A673 (cell line): ENCODE results near the gene PPP2R5D. TPM values are rescaled to one million over a fixed set of nuclear protein-coding genes. Genes with fewer than 3 reads are reported as not detected.

ENCODE experiments used
- BruUV-seq: library from RNA; stranded (reverse); fragments of 400-500 nt; replicated peaks from 2 replicates; lab custom pipeline; 2021; lab: Mats Ljungman, UMichigan
- CTCF ChIA-PET: fragments of 300-600 bp; sonication (Branson Sonifier 250); formaldehyde crosslinking; loops from one replicate; lab custom pipeline; 2022; ENCODE audit warnings: antibody characterized with exemption; lab: Charles Lee
- POLR2A ChIA-PET: fragments of 300-600 bp; sonication (Branson Sonifier 250); formaldehyde crosslinking; loops from one replicate; lab custom pipeline; 2022; ENCODE audit warnings: antibody characterized with exemption; ENCODE audit not compliant: low non-redundant PET; lab: Charles Lee
- DNase-seq: peaks from one replicate; pipeline ENCODE4 v3.0.0-alpha.2; 2015; ENCODE audit warnings: low spot score
- H3K27ac ChIP-seq: fragments of 200-600 bp; sonication (generic); 2 replicates; pipeline ENCODE4 v1.5.1; 2016; ENCODE audit warnings: mixed run types, low read depth, mild to moderate bottlenecking, mixed read lengths, antibody characterized with exemption, low read length; ENCODE audit not compliant: poor library complexity, severe bottlenecking
- H3K27me3 ChIP-seq: fragments of 200-600 bp; sonication (generic); replicated peaks from 2 replicates; pipeline ENCODE4 v1.6.1; 2017; ENCODE audit warnings: mixed run types, low read depth, mild to moderate bottlenecking, mixed read lengths, antibody characterized with exemption, low read length; ENCODE audit not compliant: insufficient read depth, poor library complexity
- H3K36me3 ChIP-seq: fragments of 200-600 bp; sonication (generic); 2 replicates; pipeline ENCODE4 v1.6.1; 2016; ENCODE audit warnings: mixed run types, mild to moderate bottlenecking, mixed read lengths, antibody characterized with exemption, low read length; ENCODE audit not compliant: insufficient read depth, poor library complexity, severe bottlenecking
- H3K4me1 ChIP-seq: fragments of 200-600 bp; sonication (generic); 2 replicates; pipeline ENCODE4 v1.6.1; 2017; ENCODE audit warnings: mixed run types, mild to moderate bottlenecking, mixed read lengths, antibody characterized with exemption, low read length; ENCODE audit not compliant: insufficient read depth, poor library complexity, severe bottlenecking
- H3K4me3 ChIP-seq: fragments of 200-600 bp; sonication (generic); 2 replicates; pipeline ENCODE4 v1.5.1; 2016; ENCODE audit warnings: low read depth, mixed run types, mild to moderate bottlenecking, mixed read lengths, low read length; ENCODE audit not compliant: poor library complexity, severe bottlenecking
- H3K9me3 ChIP-seq: fragments of 200-600 bp; sonication (generic); 2 replicates; pipeline ENCODE4 v1.6.1; 2016; ENCODE audit warnings: mixed run types, low read depth, mild to moderate bottlenecking, mixed read lengths, antibody characterized with exemption, low read length; ENCODE audit not compliant: poor library complexity, severe bottlenecking
- CTCF ChIP-seq: fragments of 300-800, 200-600 bp; sonication (generic); conservative IDR thresholded peaks from 2 replicates; pipeline ENCODE4 v1.5.1; 2017; ENCODE audit warnings: low read depth, mild to moderate bottlenecking, antibody characterized with exemption, low read length, moderate library complexity, mixed read lengths
- EZH2 ChIP-seq: fragments of 200-600 bp; sonication (generic); IDR thresholded peaks from 2 replicates; pipeline ENCODE4 v1.6.1; 2017; ENCODE audit warnings: borderline replicate concordance, low read depth, mild to moderate bottlenecking, mixed read lengths, antibody characterized with exemption, low read length; ENCODE audit not compliant: poor library complexity, severe bottlenecking
- intact Hi-C: fragments of 100-400 bp; cut with micrococcal nuclease; formaldehyde crosslinking; loops from one replicate; pipeline ENCODE4 v1.10.0; 2022; ENCODE audit not compliant: unreplicated experiment
- total RNA-seq: library from RNA; stranded (reverse); gene quantifications from 2 replicates; pipeline ENCODE4 v1.2.3, GENCODE V29; 2021

Gene PPP2R5D
- total RNA-seq, 1 experiment from 2014 or later: 73.6 TPM

DNA sequence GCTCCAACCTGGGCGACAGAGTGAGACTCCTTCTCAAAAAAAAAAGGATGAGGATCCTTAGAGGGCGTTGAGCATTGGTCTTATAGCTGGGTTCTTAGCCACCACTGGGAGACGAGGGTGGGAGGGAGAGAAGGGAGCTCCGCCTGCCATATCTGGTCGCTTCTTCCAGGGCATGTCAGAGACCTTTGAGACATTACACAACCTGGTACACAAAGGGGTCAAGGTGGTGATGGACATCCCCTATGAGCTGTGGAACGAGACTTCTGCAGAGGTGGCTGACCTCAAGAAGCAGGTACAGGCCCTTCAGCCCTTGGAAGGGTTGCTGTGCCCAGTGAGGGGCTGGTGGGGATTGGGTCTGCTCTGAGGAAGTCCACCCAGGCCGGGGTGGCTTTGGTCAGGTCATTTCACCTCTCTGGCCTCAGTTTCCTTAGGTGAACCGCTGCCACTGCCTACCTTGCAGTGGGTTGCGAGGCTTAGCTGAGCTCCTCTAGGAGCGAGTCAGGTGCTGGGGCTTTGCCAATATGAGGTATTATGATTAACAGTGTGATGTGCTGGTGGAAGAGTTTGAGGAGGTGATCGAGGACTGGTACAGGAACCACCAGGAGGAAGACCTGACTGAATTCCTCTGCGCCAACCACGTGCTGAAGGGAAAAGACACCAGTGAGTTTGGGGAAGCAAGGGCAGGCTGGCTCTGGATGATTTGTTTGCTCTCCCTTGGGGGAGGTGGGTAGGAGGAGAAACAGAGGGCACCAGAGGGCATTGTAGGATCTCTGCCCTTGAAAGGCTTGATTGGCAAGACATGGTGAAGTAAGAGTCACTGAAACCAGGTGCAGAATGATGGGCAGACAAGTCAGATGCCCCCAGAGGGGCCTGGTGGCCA, 46.6 kb upstream of the PPP2R5D start:
- no peak overlapping the region for H3K4me3 ChIP-seq

GRCh38 chr6:42938428-42938796, 46.0 kb upstream of the PPP2R5D start:
- Histone ChIP-seq H3K4me1 (no peaks in the 10 kb centered on the region), H3K9me3 (no peaks in the 10 kb centered on the region), H3K27ac (no peak overlapping the region), H3K4me3 (no peak overlapping the region), H3K36me3 (peaks cover 35% of the 10 kb centered on the region), H3K27me3 (no peaks in the 10 kb centered on the region)
- no peak for DNase-seq
- intact Hi-C loops: no loop called here
- BruUV-seq: no TSS peak
- ChIA-PET POLR2A (interaction anchor here (0.6 kb wide), 1 partner anchor 14 kb away, joined by 8 read pairs; no protein-coding TSS in a partner anchor), CTCF (no interaction called here)
- no peak for TF ChIP-seq CTCF
- TF ChIP-seq EZH2: no peak

More for the DNA sequence above, 46.6 kb upstream of the PPP2R5D start:
- ChIA-PET CTCF (no interaction called here), POLR2A (no interaction called here)
- H3K4me1 ChIP-seq: peaks cover 6% of the 10 kb centered on the region
- BruUV-seq: no TSS peak
- H3K9me3 ChIP-seq: no peaks in the 10 kb centered on the region
- DNase-seq: no peak
- intact Hi-C loops: no loop called here
- no peak overlapping the region for H3K27ac ChIP-seq
- no peak for TF ChIP-seq CTCF
- no peak for TF ChIP-seq EZH2
- H3K27me3 ChIP-seq: no peaks in the 10 kb centered on the region
- peaks cover 35% of the 10 kb centered on the region for H3K36me3 ChIP-seq

GRCh38 chr6:42938987-42939809, 45.2 kb upstream of the PPP2R5D start:
- ChIA-PET POLR2A (interaction anchor here (0.6 kb wide), 1 partner anchor 13 kb away, joined by 8 read pairs; no protein-coding TSS in a partner anchor), CTCF (no interaction called here)
- no peak for TF ChIP-seq EZH2
- TF ChIP-seq CTCF: no peak
- no TSS peak for BruUV-seq
- intact Hi-C loops: no loop called here
- H3K4me3 ChIP-seq: no peak overlapping the region
- no peaks in the 10 kb centered on the region for H3K27me3 ChIP-seq
- DNase-seq: no peak
- H3K36me3 ChIP-seq: peaks cover 32% of the 10 kb centered on the region
- no peaks in the 10 kb centered on the region for H3K9me3 ChIP-seq
- H3K27ac ChIP-seq: no peak overlapping the region
- H3K4me1 ChIP-seq: no peaks in the 10 kb centered on the region
